CD4-positive, alpha-beta T cell (primary cell): ENCODE results near the gene CD96. TPM values are rescaled to one million over a fixed set of nuclear protein-coding genes. Genes with fewer than 3 reads are reported as not detected.

Source experiments
- ATAC-seq: fragments of 200-7000 bp; cut with Tn5 transposase; one replicate; pipeline ENCODE4 v1.10.0; 2022; ENCODE audit warnings: mild to moderate bottlenecking; ENCODE audit not compliant: poor library complexity
- CTCF ChIA-PET: fragments of 350-600 bp; sonication (Branson Sonifier 250); formaldehyde crosslinking; loops from one replicate; lab custom pipeline; 2021; ENCODE audit warnings: antibody characterized with exemption, inconsistent platforms; lab: Charles Lee
- POLR2A ChIA-PET: fragments of 350-600 bp; sonication (Branson Sonifier 250); formaldehyde crosslinking; loops from one replicate; lab custom pipeline; 2021; ENCODE audit warnings: antibody characterized with exemption, inconsistent platforms; lab: Charles Lee
- DNase-seq, 14 experiments: peaks; one replicate each; pipeline ENCODE4 v3.0.0-alpha.2; 2013 to 2020; ENCODE audit warnings: mixed read lengths in 2 of 14
- H3K27ac ChIP-seq, 2 donors: one replicate each; pipeline versions ENCODE4 v1.5.1 to v1.7.0; 2013; ENCODE audit warnings: low read length in 2 of 2, low read depth in 1 of 2, mild to moderate bottlenecking in 1 of 2
- H3K27me3 ChIP-seq, 2 experiments: 1 replicate in 1 of 2; 2 replicates in 1 of 2; pipeline versions ENCODE4 v1.6.1 to v1.7.0; 2013; ENCODE audit warnings: low read length in 2 of 2, control low read depth in 1 of 2, mild to moderate bottlenecking in 1 of 2, moderate library complexity in 1 of 2; ENCODE audit not compliant: insufficient read depth in 2 of 2, control insufficient read depth in 1 of 2
- H3K36me3 ChIP-seq: one replicate; pipeline ENCODE4 v1.6.1; 2013; ENCODE audit warnings: low read length, control low read depth; ENCODE audit not compliant: insufficient read depth
- H3K4me1 ChIP-seq: one replicate; pipeline ENCODE4 v1.6.1; 2013; ENCODE audit warnings: low read length, control low read depth; ENCODE audit not compliant: insufficient read depth
- H3K4me3 ChIP-seq: one replicate; pipeline ENCODE4 v1.5.1; 2013; ENCODE audit warnings: mild to moderate bottlenecking, low read length, moderate library complexity
- H3K9me3 ChIP-seq, 2 experiments: 1 replicate in 1 of 2; 2 replicates in 1 of 2; pipeline versions ENCODE4 v1.6.1 to v1.7.0; 2013; ENCODE audit warnings: low read length in 2 of 2, mild to moderate bottlenecking in 2 of 2, control low read depth in 1 of 2, moderate library complexity in 1 of 2; ENCODE audit not compliant: control insufficient read depth in 1 of 2, insufficient read depth in 1 of 2
- H3K27ac Mint-ChIP-seq: one replicate; pipeline ENCODE4 v1.8.0; 2020; ENCODE audit warnings: mixed read lengths
- H3K27me3 Mint-ChIP-seq: one replicate; pipeline ENCODE4 v1.8.0; 2021; ENCODE audit warnings: mixed read lengths
- H3K36me3 Mint-ChIP-seq: one replicate; pipeline ENCODE4 v1.8.0; 2021; ENCODE audit warnings: low read depth, mixed read lengths
- H3K4me1 Mint-ChIP-seq: one replicate; pipeline ENCODE4 v1.8.0; 2021; ENCODE audit warnings: low read depth, mixed read lengths
- H3K4me3 Mint-ChIP-seq: one replicate; pipeline ENCODE4 v1.8.0; 2020; ENCODE audit warnings: mild to moderate bottlenecking, mixed read lengths
- H3K9me3 Mint-ChIP-seq: one replicate; pipeline ENCODE4 v1.8.0; 2020; ENCODE audit warnings: mixed read lengths
- intact Hi-C, 2 experiments: fragments of 100-400 bp; cut with DNase I in 1 of 2; cut with micrococcal nuclease in 1 of 2; formaldehyde crosslinking; loops; one replicate each; pipeline versions ENCODE4 v1.15.1 to v1.9.0; 2023 to 2025; cut with DNase I, micrococcal nuclease
- total RNA-seq, 174 experiments: library from RNA in 2 of 174; stranded (reverse) in 2 of 174; gene quantifications; one replicate each; pipeline ENCODE4 v1.2.3 and lab custom pipeline; 2021 to 2026
- TF ChIP-seq, protein P1 (sequence below): fragments of 200-600 bp; IDR thresholded peaks from one replicate; pipeline ENCODE4 v1.8.0; 2022; ENCODE audit warnings: antibody characterized with exemption, mild to moderate bottlenecking

The CD96 gene
- total RNA-seq, 2 experiments from 2014 or later: 194 to 205 TPM

DNA sequence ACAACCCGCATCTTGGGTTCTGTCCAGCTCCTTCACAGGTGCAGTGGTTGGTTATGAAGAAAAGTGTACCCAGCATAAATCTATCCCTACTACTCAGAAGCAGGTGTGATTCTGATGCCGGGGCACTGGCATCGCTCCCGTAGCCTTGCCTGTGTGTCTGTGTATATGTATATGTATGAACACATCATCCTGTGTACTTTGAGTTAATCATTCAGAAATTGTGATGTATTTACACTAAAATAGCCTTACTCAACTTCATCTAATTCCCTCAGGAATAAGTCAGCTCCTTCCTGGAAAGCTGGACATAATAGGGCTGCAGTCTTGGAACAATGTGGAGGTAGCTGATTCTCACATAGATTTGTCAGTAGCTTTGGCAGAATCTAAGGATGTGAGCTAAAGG lies 59.8 kb downstream of the CD96 start:
- Mint-ChIP-seq H3K27me3 (no peaks in the 10 kb centered on the region), H3K4me1 (peaks cover 49% of the 10 kb centered on the region), H3K4me3 (no peak overlapping the region), H3K36me3 (peaks cover 90% of the 10 kb centered on the region), H3K9me3 (no peaks in the 10 kb centered on the region), H3K27ac (no peak overlapping the region)
- Histone ChIP-seq H3K36me3 (peaks cover 70% of the 10 kb centered on the region), H3K4me1 (peaks cover 4% of the 10 kb centered on the region), H3K9me3 (no peaks in the 10 kb centered on the region), H3K27me3 (no peaks in the 10 kb centered on the region), H3K4me3 (no peak overlapping the region), H3K27ac (no peak overlapping the region)
- ChIA-PET CTCF (interaction anchor here (0.7 to 4.6 kb wide), 2 partner anchors 15 to 56 kb away, joined by 3 to 25 read pairs; no protein-coding TSS in a partner anchor), POLR2A (interaction anchor here (0.8 kb wide), 1 partner anchor 9 kb away, joined by 3 read pairs; no protein-coding TSS in a partner anchor)
- no peak for ATAC-seq
- DNase-seq: no peak
- TF ChIP-seq, protein P1, sequence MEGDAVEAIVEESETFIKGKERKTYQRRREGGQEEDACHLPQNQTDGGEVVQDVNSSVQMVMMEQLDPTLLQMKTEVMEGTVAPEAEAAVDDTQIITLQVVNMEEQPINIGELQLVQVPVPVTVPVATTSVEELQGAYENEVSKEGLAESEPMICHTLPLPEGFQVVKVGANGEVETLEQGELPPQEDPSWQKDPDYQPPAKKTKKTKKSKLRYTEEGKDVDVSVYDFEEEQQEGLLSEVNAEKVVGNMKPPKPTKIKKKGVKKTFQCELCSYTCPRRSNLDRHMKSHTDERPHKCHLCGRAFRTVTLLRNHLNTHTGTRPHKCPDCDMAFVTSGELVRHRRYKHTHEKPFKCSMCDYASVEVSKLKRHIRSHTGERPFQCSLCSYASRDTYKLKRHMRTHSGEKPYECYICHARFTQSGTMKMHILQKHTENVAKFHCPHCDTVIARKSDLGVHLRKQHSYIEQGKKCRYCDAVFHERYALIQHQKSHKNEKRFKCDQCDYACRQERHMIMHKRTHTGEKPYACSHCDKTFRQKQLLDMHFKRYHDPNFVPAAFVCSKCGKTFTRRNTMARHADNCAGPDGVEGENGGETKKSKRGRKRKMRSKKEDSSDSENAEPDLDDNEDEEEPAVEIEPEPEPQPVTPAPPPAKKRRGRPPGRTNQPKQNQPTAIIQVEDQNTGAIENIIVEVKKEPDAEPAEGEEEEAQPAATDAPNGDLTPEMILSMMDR: no peak
- intact Hi-C loops: no loop called here

DNA sequence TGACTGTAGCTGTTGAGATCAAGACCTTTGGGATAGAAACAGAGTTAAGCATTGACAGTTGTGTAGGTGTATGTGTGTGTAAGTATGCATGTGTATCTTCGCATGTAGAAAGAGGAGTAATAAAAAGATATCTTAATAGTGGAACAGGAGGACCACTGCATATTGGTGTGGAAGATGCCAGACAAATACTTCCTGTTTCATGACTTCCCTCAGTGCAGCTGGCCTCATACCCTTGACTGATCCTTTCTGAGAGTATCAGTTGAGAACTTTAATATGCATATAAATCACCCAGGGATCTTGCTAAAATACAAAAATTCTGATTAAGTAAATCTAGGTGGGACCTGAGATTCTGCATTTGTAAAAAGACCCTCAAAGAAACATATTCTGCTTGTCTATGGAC lies 61.7 kb downstream of the CD96 start:
- Histone ChIP-seq H3K27ac (no peak overlapping the region), H3K4me1 (peaks cover 7% of the 10 kb centered on the region), H3K9me3 (no peaks in the 10 kb centered on the region), H3K27me3 (no peaks in the 10 kb centered on the region), H3K4me3 (no peak overlapping the region), H3K36me3 (peaks cover 70% of the 10 kb centered on the region)
- POLR2A ChIA-PET: interaction anchor here (0.6 kb wide), 2 partner anchors 27 to 59 kb away, joined by 3 to 4 read pairs; no protein-coding TSS in a partner anchor
- Mint-ChIP-seq H3K4me3 (no peak overlapping the region), H3K4me1 (peaks cover 52% of the 10 kb centered on the region), H3K27ac (peak overlapping the region; percentile 21), H3K9me3 (no peaks in the 10 kb centered on the region), H3K36me3 (peaks cover 84% of the 10 kb centered on the region), H3K27me3 (no peaks in the 10 kb centered on the region)
- intact Hi-C loops: no loop called here
- TF ChIP-seq, protein P1: no peak
- CTCF ChIA-PET: interaction anchor here (4.6 kb wide), 1 partner anchor 13 kb away, joined by 25 read pairs; no protein-coding TSS in a partner anchor
- ATAC-seq: no peak
- DNase-seq: no peak

GRCh38 chr3:111604119-111604518 lies 62.1 kb downstream of the CD96 start:
- ATAC-seq (no peak), DNase-seq (no peak)
- Histone ChIP-seq H3K27ac (no peak overlapping the region), H3K4me1 (peaks cover 7% of the 10 kb centered on the region), H3K4me3 (no peak overlapping the region), H3K36me3 (peaks cover 73% of the 10 kb centered on the region), H3K27me3 (no peaks in the 10 kb centered on the region), H3K9me3 (no peaks in the 10 kb centered on the region)
- TF ChIP-seq, protein P1: no peak
- Mint-ChIP-seq H3K27ac (peak overlapping the region; percentile 21), H3K36me3 (peaks cover 89% of the 10 kb centered on the region), H3K9me3 (no peaks in the 10 kb centered on the region), H3K27me3 (no peaks in the 10 kb centered on the region), H3K4me1 (peaks cover 56% of the 10 kb centered on the region), H3K4me3 (no peak overlapping the region)
- ChIA-PET CTCF (interaction anchor here (4.6 kb wide), 1 partner anchor 13 kb away, joined by 25 read pairs; no protein-coding TSS in a partner anchor), POLR2A (no interaction called here)
- intact Hi-C loops: no loop called here
